Heart right ventricle (tissue), 16 donors: Measurements from ENCODE around the gene SAPCD2. TPM values are rescaled to one million over a fixed set of nuclear protein-coding genes. Genes with fewer than 3 reads are reported as not detected.

Experiments
- ATAC-seq, 8 donors: fragments of 200-7000 bp; cut with Tn5 transposase; one replicate each; pipeline ENCODE4 v1.9.1; 2020; ENCODE audit warnings: mild to moderate bottlenecking in 8 of 8, moderate library complexity in 8 of 8, moderate number of reproducible peaks in 1 of 8
- DNase-seq, 2 donors: peaks; one replicate each; pipeline ENCODE4 v3.0.0-alpha.2; 2020
- H3K27ac ChIP-seq, 10 donors: fragments of 200-600 bp; sonication (generic) in 2 of 10; one replicate each; pipeline versions ENCODE4 v1.5.0 to v1.8.0; 2020 to 2022; ENCODE audit warnings: mild to moderate bottlenecking in 3 of 10
- H3K27me3 ChIP-seq, 7 donors: fragments of 200-600 bp; one replicate each; pipeline ENCODE4 v1.8.0; 2021 to 2022; ENCODE audit warnings: mild to moderate bottlenecking in 2 of 7
- H3K36me3 ChIP-seq, 9 donors: fragments of 200-600 bp; sonication (generic) in 1 of 9; one replicate each; pipeline versions ENCODE4 v1.5.0 to v1.8.0; 2020 to 2022; ENCODE audit warnings: mild to moderate bottlenecking in 2 of 9
- H3K4me1 ChIP-seq, 9 donors: fragments of 200-600 bp; sonication (generic) in 1 of 9; one replicate each; pipeline versions ENCODE4 v1.5.0 to v1.8.0; 2020 to 2022; ENCODE audit warnings: mild to moderate bottlenecking in 4 of 9
- H3K4me3 ChIP-seq, 10 donors: fragments of 200-600 bp; sonication (generic) in 2 of 10; one replicate each; pipeline versions ENCODE4 v1.5.0 to v1.8.0; 2020 to 2022; ENCODE audit warnings: mild to moderate bottlenecking in 7 of 10, moderate library complexity in 2 of 10
- H3K9me3 ChIP-seq, 11 donors: fragments of 200-600 bp in 10 of 11; sonication (generic) in 2 of 11; one replicate each; pipeline versions ENCODE4 v1.5.0 to v1.8.0; 2013 to 2022; ENCODE audit warnings: mild to moderate bottlenecking in 2 of 11, control low read depth in 1 of 11, moderate library complexity in 1 of 11
- CTCF ChIP-seq, 9 donors: fragments of 200-600 bp; sonication (generic) in 2 of 9; IDR thresholded peaks; one replicate each; pipeline versions ENCODE4 v1.5.0 to v1.8.0; 2021 to 2022; ENCODE audit warnings: antibody characterized with exemption in 9 of 9, mild to moderate bottlenecking in 5 of 9, moderate library complexity in 1 of 9
- WGBS, 2 donors: extraction: QIAGEN DNeasy Blood & Tissue Kit; methylation state at CpG; one replicate each; pipeline ENCODE4 v1.1.7; 2013; ENCODE audit warnings: inconsistent platforms in 1 of 2; 5-methylcytosine and 5-hydroxymethylcytosine counted together
- intact Hi-C, 10 donors: fragments of 100-400 bp; cut with DNase I; formaldehyde crosslinking; loops; one replicate each; pipeline versions ENCODE4 v1.11.1 to v1.14.2; 2022
- polyA plus RNA-seq, 2 donors: library from polyadenylated mRNA; stranded (reverse); fragments of 200-250 nt; gene quantifications; one replicate each; pipeline ENCODE4 v1.2.3, GENCODE V29; 2013
- total RNA-seq, 10 donors: library from RNA; stranded (reverse); fragmentation: NEBNext Ultra II Directional in 3 of 10; extraction: Animal tissue kit (Norgen Biotek cat#: 25700) in 3 of 10; gene quantifications; one replicate each; pipeline versions ENCODE4 v1.2.1 to v1.2.4, GENCODE V29; 2021 to 2023
- donor health status: Arrhythmogenic right ventricular cardiomyopathy.
- donor health status: ischemic (EF 13 %, LVEDD 7.1; RV severe dilation, severe dysfunction).
- donor health status: healthy with polysubstance abuse.
- donor health status: DM: no; HTN: yes; CAD: no.
- donor health status: DM: no; HTN: no; CAD: no.
- donor health status: ischemic (EF 25% LVEDD 6.9; RV normal size, moderate dysfunction).
- donor health status: ischemic (EF 25% LVEDD 5.7; RV mildly dilated, moderate dysfunction).
- donor health status: healthy.
- donor health status: DM: yes; HTN: yes; CAD: no.
- donor health status: Ischemic cardiomyopathy.
- donor health status: ischemic (EF 35%, LVEDD 5.7; RV mildly dilated, moderate dysfunction).
- donor health status: nonischemic (EF 11% LVEDD 7.7; RV severe dilation, severe dysfunction).
- donor health status: DM: yes; HTN: yes; CAD: no.
- donor health status: PGD.
- donor health status: ischemic (EF 29% LVEDD 5.4; RV normal size, mild dysfunction).
- donor health status: nonischemic (EF 23%, LVEDD 6.1; RV moderate dilation, normal function).

SAPCD2 gene
- total and polyA plus RNA-seq, 12 donors: 0.06 to 1.1 (median 0.13) TPM; not detected in 1

- Histone ChIP-seq H3K36me3 (peaks cover 0 to 89% (median 32%) of the 10 kb centered on the region in 9 donors), H3K27me3 (no peaks in the 10 kb centered on the region), H3K4me3 (no peak overlapping the region), H3K4me1 (no peaks in the 10 kb centered on the region), H3K27ac (no peak overlapping the region), H3K9me3 (no peaks in the 10 kb centered on the region)
- no peak for TF ChIP-seq CTCF (IDR thresholded peaks at IDR 0.05)
- 89 to 93% methylated on average over 23 of the region's 23 CpGs for WGBS, 2 donors
- no peak for ATAC-seq
- intact Hi-C loops: no loop called here
- DNase-seq: no peak
Observed at GRCh38 chr9:137014166-137014565, 56.2 kb downstream of the SAPCD2 start.

- TF ChIP-seq CTCF (IDR thresholded peaks at IDR 0.05): no peak
- intact Hi-C loops: no loop called here
- Histone ChIP-seq H3K36me3 (peaks cover 0 to 86% (median 32%) of the 10 kb centered on the region in 9 donors), H3K4me1 (no peaks in the 10 kb centered on the region), H3K27ac (no peak overlapping the region), H3K9me3 (no peaks in the 10 kb centered on the region), H3K27me3 (no peaks in the 10 kb centered on the region), H3K4me3 (no peak overlapping the region)
- DNase-seq (no peak), ATAC-seq (no peak)
- WGBS, 2 donors: 96 to 97% methylated on average over 18 to 20 of the region's 20 CpGs
Observed at GRCh38 chr9:137013571-137013940, 56.8 kb downstream of the SAPCD2 start.

- Histone ChIP-seq H3K36me3 (peaks cover 0 to 88% (median 31%) of the 10 kb centered on the region in 9 donors), H3K27ac (no peak overlapping the region), H3K4me3 (no peak overlapping the region), H3K9me3 (no peaks in the 10 kb centered on the region), H3K27me3 (no peaks in the 10 kb centered on the region), H3K4me1 (no peaks in the 10 kb centered on the region)
- intact Hi-C loops: no loop called here
- ATAC-seq: no peak
- DNase-seq: no peak
- TF ChIP-seq CTCF (IDR thresholded peaks at IDR 0.05): no peak
- 77 to 87% methylated on average over 62 to 67 of the region's 67 CpGs for WGBS, 2 donors
Observed at GRCh38 chr9:137012694-137013570, 57.4 kb downstream of the SAPCD2 start.

Other genes with a start within 250 kb of the SAPCD2 start
Only the 30 nearest of the 36 such genes appear.
- 10 to 100 TPM in 5 of 10 donors, 1 to 10 TPM in 5; 5.4 to 14.8 (median 9.7) TPM for gene TRAF2, start 184.0 kb downstream of the SAPCD2 start, total RNA-seq
- gene TRAF2, start 184.0 kb downstream of the SAPCD2 start, polyA plus RNA-seq: 10 to 100 TPM; 10.1 to 17.0 TPM
- 100 to 1,000 TPM; 118 to 169 (median 138) TPM for gene FBXW5, start 125.8 kb downstream of the SAPCD2 start, total RNA-seq
- gene FBXW5, start 125.8 kb downstream of the SAPCD2 start, polyA plus RNA-seq: 100 to 1,000 TPM; 177 to 215 TPM
- gene C8G, start 125.3 kb downstream of the SAPCD2 start, total RNA-seq: 10 to 100 TPM in 1 of 10 donors, 1 to 10 TPM in 9; 1.2 to 10.0 (median 2.4) TPM
- gene C8G, start 125.3 kb downstream of the SAPCD2 start, polyA plus RNA-seq: 1 to 10 TPM; 2.0 to 2.1 TPM
- gene LCN12, start 118.3 kb downstream of the SAPCD2 start, total RNA-seq: 10 to 100 TPM in 4 of 10 donors, 1 to 10 TPM in 6; 4.1 to 17.9 (median 6.8) TPM
- 1 to 10 TPM in 1 of 2 donors, under 1 TPM in 1; 0.74 to 8.3 TPM for gene LCN12, start 118.3 kb downstream of the SAPCD2 start, polyA plus RNA-seq
- gene PTGDS, start 93.1 kb downstream of the SAPCD2 start, total RNA-seq: 1,000 to 10,000 TPM; 1,129 to 5,119 (median 4,014) TPM
- gene PTGDS, start 93.1 kb downstream of the SAPCD2 start, polyA plus RNA-seq: 1,000 to 10,000 TPM; 2,970 to 3,711 TPM
- 10 to 100 TPM in 2 of 10 donors, 1 to 10 TPM in 8; 1.4 to 10.9 (median 6.4) TPM for gene LCNL1, start 87.6 kb downstream of the SAPCD2 start, total RNA-seq
- gene LCNL1, start 87.6 kb downstream of the SAPCD2 start, polyA plus RNA-seq: 10 to 100 TPM in 1 of 2 donors, under 1 TPM in 1; 0.10 to 10.3 TPM
- 10 to 100 TPM; 12.7 to 29.5 (median 16.1) TPM for gene PAXX, start 78.1 kb downstream of the SAPCD2 start, total RNA-seq
- 100 to 1,000 TPM in 1 of 2 donors, 10 to 100 TPM in 1; 51.7 to 131 TPM for gene PAXX, start 78.1 kb downstream of the SAPCD2 start, polyA plus RNA-seq
- 10 to 100 TPM in 1 of 10 donors, 1 to 10 TPM in 8, under 1 TPM in 1; 0.46 to 11.5 (median 3.0) TPM for gene CLIC3, start 74.0 kb downstream of the SAPCD2 start, total RNA-seq
- gene CLIC3, start 74.0 kb downstream of the SAPCD2 start, polyA plus RNA-seq: 10 to 100 TPM in 1 of 2 donors, 1 to 10 TPM in 1; 9.5 to 21.4 TPM
- 10 to 100 TPM; 23.6 to 42.6 (median 28.1) TPM for gene ABCA2, start 42.3 kb downstream of the SAPCD2 start, total RNA-seq
- 10 to 100 TPM; 16.0 to 46.7 TPM for gene ABCA2, start 42.3 kb downstream of the SAPCD2 start, polyA plus RNA-seq
- gene FUT7, start 38.5 kb downstream of the SAPCD2 start, total RNA-seq: under 1 TPM in 5 of 10 donors, not detected in 5; 0.13 to 0.30 (median 0.15) TPM
- under 1 TPM; 0.07 to 0.15 TPM for gene FUT7, start 38.5 kb downstream of the SAPCD2 start, polyA plus RNA-seq
- 10 to 100 TPM; 29.1 to 74.3 (median 52.6) TPM for gene NPDC1, start 24.4 kb downstream of the SAPCD2 start, total RNA-seq
- 100 to 1,000 TPM in 1 of 2 donors, 10 to 100 TPM in 1; 74.2 to 153 TPM for gene NPDC1, start 24.4 kb downstream of the SAPCD2 start, polyA plus RNA-seq
- gene ENTPD2, start 16.5 kb downstream of the SAPCD2 start, total RNA-seq: 1 to 10 TPM in 8 of 10 donors, under 1 TPM in 2; 0.32 to 2.5 (median 1.6) TPM
- 1 to 10 TPM in 1 of 2 donors, under 1 TPM in 1; 0.96 to 3.3 TPM for gene ENTPD2, start 16.5 kb downstream of the SAPCD2 start, polyA plus RNA-seq
- gene UAP1L1, start 7.0 kb upstream of the SAPCD2 start, total RNA-seq: 10 to 100 TPM in 4 of 10 donors, 1 to 10 TPM in 6; 6.0 to 16.5 (median 8.5) TPM
- gene UAP1L1, start 7.0 kb upstream of the SAPCD2 start, polyA plus RNA-seq: 10 to 100 TPM in 1 of 2 donors, 1 to 10 TPM in 1; 3.4 to 24.3 TPM
- gene MAN1B1, start 16.4 kb upstream of the SAPCD2 start, total RNA-seq: 10 to 100 TPM; 16.9 to 27.7 (median 20.9) TPM
- gene MAN1B1, start 16.4 kb upstream of the SAPCD2 start, polyA plus RNA-seq: 10 to 100 TPM; 25.5 to 71.4 TPM
- 100 to 1,000 TPM in 7 of 10 donors, 10 to 100 TPM in 3; 91.4 to 167 (median 118) TPM for gene DPP7, start 44.2 kb upstream of the SAPCD2 start, total RNA-seq
- gene DPP7, start 44.2 kb upstream of the SAPCD2 start, polyA plus RNA-seq: 100 to 1,000 TPM; 152 to 677 TPM
- not detected for gene GRIN1, start 68.6 kb upstream of the SAPCD2 start, total RNA-seq
- gene GRIN1, start 68.6 kb upstream of the SAPCD2 start, polyA plus RNA-seq: not detected
- not detected for gene LRRC26, start 99.5 kb upstream of the SAPCD2 start, total RNA-seq
- not detected for gene LRRC26, start 99.5 kb upstream of the SAPCD2 start, polyA plus RNA-seq
- not detected for gene TMEM210, start 101.5 kb upstream of the SAPCD2 start, total RNA-seq
- gene TMEM210, start 101.5 kb upstream of the SAPCD2 start, polyA plus RNA-seq: not detected
- 10 to 100 TPM; 24.6 to 44.8 (median 27.7) TPM for gene ANAPC2, start 118.0 kb upstream of the SAPCD2 start, total RNA-seq
- gene ANAPC2, start 118.0 kb upstream of the SAPCD2 start, polyA plus RNA-seq: 10 to 100 TPM; 23.7 to 69.6 TPM
- 10 to 100 TPM; 47.3 to 73.5 (median 56.7) TPM for gene SSNA1, start 118.1 kb upstream of the SAPCD2 start, total RNA-seq
- 100 to 1,000 TPM; 146 to 168 TPM for gene SSNA1, start 118.1 kb upstream of the SAPCD2 start, polyA plus RNA-seq
- gene TPRN, start 130.2 kb upstream of the SAPCD2 start, total RNA-seq: 10 to 100 TPM; 10.2 to 31.5 (median 21.7) TPM
- gene TPRN, start 130.2 kb upstream of the SAPCD2 start, polyA plus RNA-seq: 10 to 100 TPM; 12.0 to 14.5 TPM
- 10 to 100 TPM; 36.4 to 46.2 (median 41.7) TPM for gene TMEM203, start 135.1 kb upstream of the SAPCD2 start, total RNA-seq
- gene TMEM203, start 135.1 kb upstream of the SAPCD2 start, polyA plus RNA-seq: 10 to 100 TPM; 39.4 to 51.2 TPM
- 10 to 100 TPM in 1 of 10 donors, 1 to 10 TPM in 9; 4.6 to 10.1 (median 5.4) TPM for gene NDOR1, start 135.1 kb upstream of the SAPCD2 start, total RNA-seq
- gene NDOR1, start 135.1 kb upstream of the SAPCD2 start, polyA plus RNA-seq: 10 to 100 TPM in 1 of 2 donors, 1 to 10 TPM in 1; 6.5 to 10.6 TPM
- 10 to 100 TPM; 20.7 to 34.5 (median 24.1) TPM for gene RNF208, start 151.7 kb upstream of the SAPCD2 start, total RNA-seq
- 10 to 100 TPM; 14.2 to 83.8 TPM for gene RNF208, start 151.7 kb upstream of the SAPCD2 start, polyA plus RNA-seq
- gene CYSRT1, start 154.6 kb upstream of the SAPCD2 start, total RNA-seq: under 1 TPM in 6 of 10 donors, not detected in 4; 0.21 to 0.71 (median 0.37) TPM
- gene CYSRT1, start 154.6 kb upstream of the SAPCD2 start, polyA plus RNA-seq: under 1 TPM; 0.19 to 0.59 TPM
- gene RNF224, start 156.9 kb upstream of the SAPCD2 start, total RNA-seq: under 1 TPM in 1 of 10 donors, not detected in 9; 0.14 TPM
- gene RNF224, start 156.9 kb upstream of the SAPCD2 start, polyA plus RNA-seq: not detected
- gene SLC34A3, start 160.3 kb upstream of the SAPCD2 start, total RNA-seq: not detected
- gene SLC34A3, start 160.3 kb upstream of the SAPCD2 start, polyA plus RNA-seq: not detected
- gene TUBB4B, start 170.7 kb upstream of the SAPCD2 start, total RNA-seq: 100 to 1,000 TPM; 211 to 495 (median 330) TPM
- 100 to 1,000 TPM; 522 to 992 TPM for gene TUBB4B, start 170.7 kb upstream of the SAPCD2 start, polyA plus RNA-seq
- gene STPG3, start 180.7 kb upstream of the SAPCD2 start, total RNA-seq: under 1 TPM in 3 of 10 donors, not detected in 7; 0.24 to 0.32 (median 0.32) TPM
- gene STPG3, start 180.7 kb upstream of the SAPCD2 start, polyA plus RNA-seq: under 1 TPM in 1 of 2 donors, not detected in 1; 0.44 TPM
- 10 to 100 TPM; 31.6 to 47.1 (median 39.2) TPM for gene NELFB, start 184.8 kb upstream of the SAPCD2 start, total RNA-seq
- gene NELFB, start 184.8 kb upstream of the SAPCD2 start, polyA plus RNA-seq: 10 to 100 TPM; 31.5 to 52.9 TPM